GM13977 (cell line): ENCODE measurements around the gene PDK2.

Source experiments
- DNase-seq: peaks from one replicate; pipeline ENCODE4 v3.0.0; 2012; ENCODE audit warnings: low spot score
- CTCF ChIP-seq: IDR thresholded peaks from 2 replicates; pipeline ENCODE4 v1.5.1; 2012; ENCODE audit warnings: mild to moderate bottlenecking, control low read depth; ENCODE audit not compliant: insufficient read depth; ENCODE audit errors: extremely low read depth, missing control alignments
- in situ Hi-C: fragments of 300-500 bp; cut with MboI; formaldehyde crosslinking; loops from one replicate; pipeline ENCODE4 v1.12.0; 2022; ENCODE audit warnings: low sequenced_read_pairs, low pct_unique_long_range_greater_than_20kb, mixed read lengths, inconsistent platforms; ENCODE audit not compliant: unreplicated experiment

Gene PDK2

GRCh38 chr17:50081757-50082156 lies 13.4 kb upstream of the PDK2 start:
- no peak for TF ChIP-seq CTCF
- no peak for DNase-seq
- in situ Hi-C loops = no loop called here

- TF ChIP-seq CTCF = peak; percentile 99
- peak; percentile 91 for DNase-seq
- in situ Hi-C loops = no loop called here
Observed at GRCh38 chr17:50087246-50087911, 7.8 kb upstream of the PDK2 start.

DNA sequence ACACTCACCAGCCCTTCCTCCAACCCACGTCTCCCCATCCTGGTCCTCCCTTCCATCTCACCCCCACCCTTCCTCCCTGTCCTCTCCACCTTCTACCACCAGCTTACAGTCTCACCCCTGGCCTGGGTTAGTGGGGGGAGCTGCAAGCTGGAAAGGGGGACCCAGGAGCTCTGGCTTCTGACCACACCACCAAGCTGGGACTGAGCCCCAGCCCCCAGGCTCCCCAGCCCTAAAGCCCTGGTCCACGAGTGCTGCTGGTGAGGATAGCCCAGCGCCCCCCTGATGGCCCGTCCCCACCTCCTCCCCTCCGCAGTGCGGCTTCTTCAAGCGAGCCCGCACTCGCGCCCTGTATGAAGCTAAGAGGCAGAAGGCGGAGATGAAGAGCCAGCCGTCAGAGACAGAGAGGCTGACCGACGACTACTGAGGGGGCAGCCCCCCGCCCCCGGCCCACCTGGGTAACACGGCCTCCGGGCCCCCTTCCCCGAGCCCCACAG lies 7.2 kb upstream of the PDK2 start:
- in situ Hi-C loops = no loop called here
- no peak for TF ChIP-seq CTCF
- no peak for DNase-seq

DNA sequence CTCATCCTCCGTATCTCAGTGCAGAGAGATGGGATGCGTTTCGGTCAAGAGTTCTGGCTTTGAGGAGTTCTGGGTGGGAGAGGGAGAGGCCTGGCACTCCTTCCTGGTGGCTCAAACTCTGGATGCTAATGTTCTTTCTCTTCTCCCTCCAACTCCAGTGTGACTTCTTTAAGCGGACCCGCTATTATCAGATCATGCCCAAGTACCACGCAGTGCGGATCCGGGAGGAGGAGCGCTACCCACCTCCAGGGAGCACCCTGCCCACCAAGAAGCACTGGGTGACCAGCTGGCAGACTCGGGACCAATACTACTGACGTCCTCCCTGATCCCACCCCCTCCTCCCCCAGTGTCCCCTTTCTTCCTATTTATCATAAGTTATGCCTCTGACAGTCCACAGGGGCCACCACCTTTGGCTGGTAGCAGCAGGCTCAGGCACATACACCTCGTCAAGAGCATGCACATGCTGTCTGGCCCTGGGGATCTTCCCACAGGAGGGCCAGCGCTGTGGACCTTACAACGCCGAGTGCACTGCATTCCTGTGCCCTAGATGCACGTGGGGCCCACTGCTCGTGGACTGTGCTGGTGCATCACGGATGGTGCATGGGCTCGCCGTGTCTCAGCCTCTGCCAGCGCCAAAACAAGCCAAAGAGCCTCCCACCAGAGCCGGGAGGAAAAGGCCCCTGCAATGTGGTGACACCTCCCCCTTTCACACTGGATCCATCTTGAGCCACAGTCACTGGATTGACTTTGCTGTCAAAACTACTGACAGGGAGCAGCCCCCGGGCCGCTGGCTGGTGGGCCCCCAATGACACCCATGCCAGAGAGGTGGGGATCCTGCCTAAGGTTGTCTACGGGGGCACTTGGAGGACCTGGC lies 6.0 kb upstream of the PDK2 start:
- in situ Hi-C loops = no loop called here
- no peak for TF ChIP-seq CTCF
- no peak for DNase-seq

DNA sequence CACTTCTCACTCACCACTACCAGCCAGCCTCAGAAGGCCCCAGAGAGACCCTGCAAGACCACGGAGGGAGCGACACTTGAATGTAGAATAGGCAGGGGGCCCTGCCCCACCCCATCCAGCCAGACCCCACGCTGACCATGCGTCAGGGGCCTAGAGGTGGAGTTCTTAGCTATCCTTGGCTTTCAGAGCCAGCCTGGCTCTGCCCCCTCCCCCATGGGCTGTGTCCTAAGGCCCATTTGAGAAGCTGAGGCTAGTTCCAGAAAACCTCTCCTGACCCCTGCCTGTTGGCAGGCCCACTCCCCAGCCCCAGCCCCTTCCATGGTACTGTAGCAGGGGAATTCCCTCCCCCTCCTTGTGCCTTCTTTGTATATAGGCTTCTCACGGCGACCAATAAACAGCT lies 5.1 kb upstream of the PDK2 start:
- in situ Hi-C loops = loop anchor here (5.0 kb wide), 1 partner anchor 63 kb away; no protein-coding TSS in a partner anchor
- no peak for TF ChIP-seq CTCF
- no peak for DNase-seq

- no peak for DNase-seq
- TF ChIP-seq CTCF = no peak
- in situ Hi-C loops = loop anchor here (5.0 kb wide), 1 partner anchor 64 kb away; no protein-coding TSS in a partner anchor
Observed at GRCh38 chr17:50090971-50091917, 3.9 kb upstream of the PDK2 start.
